Esophagus muscularis mucosa (tissue), 4 donors: ENCODE results near the gene KIF22. TPM values are rescaled to one million over a fixed set of nuclear protein-coding genes. Genes with fewer than 3 reads are reported as not detected.
"Not testable (repeated sequence)": the region's sequence is repeated elsewhere in the genome, so short reads cannot be mapped to it uniquely, and the experiment has no call there.

Experiments
- DNase-seq: peaks from one replicate; pipeline ENCODE4 v3.0.0-alpha.2; 2017; ENCODE audit errors: extremely low spot score
- H3K27ac ChIP-seq, 4 donors: fragments of 200-600 bp; sonication (generic); replicated peaks in 1 of 4; 1 replicate in 3 of 4; 2 replicates in 1 of 4; pipeline ENCODE4 v1.5.1; 2016 to 2019; ENCODE audit warnings: mild to moderate bottlenecking in 1 of 4
- H3K27me3 ChIP-seq, 4 donors: fragments of 200-600 bp; sonication (generic); one replicate each; pipeline versions ENCODE4 v1.5.1 to v1.6.0; 2016 to 2019
- H3K36me3 ChIP-seq, 4 donors: fragments of 200-600 bp; sonication (generic); one replicate each; pipeline ENCODE4 v1.5.1; 2016 to 2019
- H3K4me1 ChIP-seq, 4 donors: fragments of 200-600 bp; sonication (generic); one replicate each; pipeline ENCODE4 v1.5.1; 2016 to 2019
- H3K4me3 ChIP-seq, 4 donors: fragments of 200-600 bp; sonication (generic); 1 replicate in 2 of 4; 2 replicates in 2 of 4; pipeline ENCODE4 v1.5.1; 2016 to 2019; ENCODE audit warnings: mild to moderate bottlenecking in 4 of 4, moderate library complexity in 1 of 4
- H3K9me3 ChIP-seq, 4 donors: fragments of 200-600 bp; sonication (generic); 1 replicate in 3 of 4; 2 replicates in 1 of 4; pipeline ENCODE4 v1.5.1; 2016 to 2019
- EP300 ChIP-seq: sonication (generic); formaldehyde crosslinking; IDR thresholded peaks from one replicate; pipeline ENCODE4 v1.6.1; 2017; ENCODE audit warnings: antibody characterized with exemption
- POLR2A ChIP-seq: fragments of 450-650 bp; IDR thresholded peaks from one replicate; pipeline ENCODE4 v1.6.1; 2017; ENCODE audit warnings: antibody characterized with exemption, moderate library complexity, mild to moderate bottlenecking, low read depth
- POLR2AphosphoS5 ChIP-seq, 2 donors: sonication (generic); formaldehyde crosslinking; IDR thresholded peaks; one replicate each; pipeline ENCODE4 v1.6.1; 2017; ENCODE audit warnings: antibody characterized with exemption in 2 of 2
- WGBS: methylation state at CpG from one replicate; pipeline ENCODE4 v1.1.5; 2018; 5-methylcytosine and 5-hydroxymethylcytosine counted together
- intact Hi-C: fragments of 100-400 bp; cut with DNase I; formaldehyde crosslinking; loops from one replicate; pipeline ENCODE4 v1.15.1; 2023
- total RNA-seq, 4 donors: library from RNA; depleted of rRNA; stranded (reverse); fragments of >200 nt; gene quantifications; one replicate each; pipeline versions ENCODE4 v1.1.0 to v1.2.1, GENCODE V29; 2016
- TF ChIP-seq, protein P1 (sequence below), 3 experiments: fragments of 200-600 bp in 2 of 3; fragments of 450-650 bp in 1 of 3; sonication (generic) in 2 of 3; IDR thresholded peaks; one replicate each; pipeline ENCODE4 v1.5.1; 2017 to 2019; ENCODE audit warnings: antibody characterized with exemption in 3 of 3, mild to moderate bottlenecking in 2 of 3, moderate library complexity in 1 of 3

Gene KIF22
- total RNA-seq, 4 donors from 2014 or later = 10.8 to 12.3 (median 11.8) TPM

DNA sequence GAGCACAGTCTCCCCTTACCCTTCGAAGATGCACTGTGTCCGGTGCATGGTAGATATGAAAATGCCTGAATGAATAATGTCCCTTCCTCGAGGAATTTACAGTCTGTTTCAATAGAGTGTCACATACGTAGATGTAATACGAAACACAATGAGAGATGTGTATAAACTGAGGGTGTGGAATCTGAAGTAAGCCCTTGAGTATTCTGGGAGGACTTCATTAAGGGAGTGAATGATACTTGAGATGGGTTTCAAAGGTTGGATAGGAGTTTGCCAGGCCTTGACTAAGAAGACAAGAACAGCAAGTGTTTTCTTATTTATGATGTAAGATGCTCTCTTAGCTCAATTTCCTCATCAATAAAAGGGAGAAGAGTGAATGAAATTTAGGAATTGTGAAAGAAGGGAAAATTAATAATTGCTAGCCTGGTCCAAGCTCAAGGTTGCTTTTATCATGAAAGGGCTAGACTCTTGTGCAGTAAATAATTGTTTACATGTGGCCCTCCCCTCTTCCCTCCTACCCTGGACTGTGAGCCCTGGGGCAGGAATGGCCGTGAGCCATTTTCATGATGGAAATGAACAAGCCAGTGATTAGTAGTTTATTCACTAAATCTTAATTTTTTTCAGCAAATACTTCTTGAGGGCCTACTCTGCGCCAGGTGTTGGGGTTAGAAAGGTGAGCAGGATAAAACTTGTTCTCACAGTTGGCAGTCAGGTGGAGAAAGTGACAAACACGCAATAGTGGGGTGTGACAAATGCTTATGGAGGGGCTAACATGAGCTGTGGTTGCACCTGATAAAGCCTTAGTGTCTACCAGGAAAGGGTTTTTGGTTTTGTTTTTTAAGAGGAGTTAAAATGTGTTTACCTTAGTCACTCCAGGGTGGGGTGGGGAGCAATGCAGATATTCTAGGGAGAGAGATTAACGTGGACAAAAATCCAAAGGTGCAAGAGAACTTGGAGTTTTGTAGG lies 1.6 kb downstream of the KIF22 start:
- no peak for DNase-seq
- 71% methylated on average over 9 of the region's 9 CpGs for WGBS
- H3K9me3 ChIP-seq = no peaks in the 10 kb centered on the region
- peaks cover 16 to 28% (median 19%) of the 10 kb centered on the region in 4 donors for H3K4me1 ChIP-seq
- no peak overlapping the region for H3K27ac ChIP-seq
- TF ChIP-seq POLR2AphosphoS5 (IDR thresholded peaks at IDR 0.05) (no peak), EP300 (no peak), POLR2A (no peak)
- TF ChIP-seq, protein P1, sequence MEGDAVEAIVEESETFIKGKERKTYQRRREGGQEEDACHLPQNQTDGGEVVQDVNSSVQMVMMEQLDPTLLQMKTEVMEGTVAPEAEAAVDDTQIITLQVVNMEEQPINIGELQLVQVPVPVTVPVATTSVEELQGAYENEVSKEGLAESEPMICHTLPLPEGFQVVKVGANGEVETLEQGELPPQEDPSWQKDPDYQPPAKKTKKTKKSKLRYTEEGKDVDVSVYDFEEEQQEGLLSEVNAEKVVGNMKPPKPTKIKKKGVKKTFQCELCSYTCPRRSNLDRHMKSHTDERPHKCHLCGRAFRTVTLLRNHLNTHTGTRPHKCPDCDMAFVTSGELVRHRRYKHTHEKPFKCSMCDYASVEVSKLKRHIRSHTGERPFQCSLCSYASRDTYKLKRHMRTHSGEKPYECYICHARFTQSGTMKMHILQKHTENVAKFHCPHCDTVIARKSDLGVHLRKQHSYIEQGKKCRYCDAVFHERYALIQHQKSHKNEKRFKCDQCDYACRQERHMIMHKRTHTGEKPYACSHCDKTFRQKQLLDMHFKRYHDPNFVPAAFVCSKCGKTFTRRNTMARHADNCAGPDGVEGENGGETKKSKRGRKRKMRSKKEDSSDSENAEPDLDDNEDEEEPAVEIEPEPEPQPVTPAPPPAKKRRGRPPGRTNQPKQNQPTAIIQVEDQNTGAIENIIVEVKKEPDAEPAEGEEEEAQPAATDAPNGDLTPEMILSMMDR (IDR thresholded peaks at IDR 0.05) = no peak
- intact Hi-C loops = loop anchor here (10.0 kb wide), 1 partner anchor 203 kb away; the partner anchor contains the start of genes HIRIP3 and INO80E
- H3K27me3 ChIP-seq = no peaks in the 10 kb centered on the region
- H3K4me3 ChIP-seq = no peak overlapping the region
- peaks cover 0 to 6% (median 4%) of the 10 kb centered on the region in 4 donors for H3K36me3 ChIP-seq

DNA sequence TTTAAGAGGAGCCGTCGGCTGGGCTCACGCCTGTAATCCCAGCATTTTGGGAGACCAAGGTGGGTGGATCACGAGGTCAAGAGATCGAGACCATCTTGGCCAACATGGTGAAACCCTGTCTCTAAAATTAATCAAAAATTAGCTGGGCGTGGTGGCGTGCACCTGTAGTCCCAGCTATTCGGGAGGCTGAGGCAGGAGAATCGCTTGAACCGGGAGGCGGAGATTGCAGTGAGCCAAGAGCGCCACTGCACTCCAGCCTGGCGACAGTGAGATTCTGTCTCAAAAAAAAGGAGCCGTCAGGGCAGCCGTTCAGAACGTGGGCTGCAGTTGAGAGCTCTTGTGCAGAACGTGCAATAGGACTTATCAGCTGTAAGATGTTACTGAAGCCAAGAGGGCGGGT lies 2.6 kb downstream of the KIF22 start:
- 89% methylated on average over 13 of the region's 18 CpGs for WGBS

DNA sequence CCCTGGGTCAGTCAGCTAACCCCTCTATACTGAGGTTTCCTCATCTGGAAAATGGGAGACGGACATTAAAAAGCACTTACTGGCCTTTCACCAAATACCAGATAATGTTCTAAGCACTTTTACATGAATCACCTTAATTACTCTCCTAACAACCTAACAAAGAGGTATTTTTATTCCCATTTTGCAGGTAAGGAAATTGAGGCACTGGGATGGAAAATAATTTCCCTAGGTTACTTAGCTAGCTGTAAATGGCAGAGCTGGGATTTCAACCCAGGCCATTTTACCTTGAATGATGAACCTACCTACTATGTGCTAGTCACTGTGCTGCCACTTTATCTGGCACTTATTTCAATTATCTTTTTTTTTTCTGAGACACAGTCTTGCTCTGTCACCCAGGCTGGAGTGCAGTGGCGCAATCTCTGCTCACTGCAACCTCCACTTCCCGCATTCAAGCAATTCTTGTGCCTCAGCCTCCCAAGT lies 3.7 kb downstream of the KIF22 start:
- TF ChIP-seq, protein P1 (IDR thresholded peaks at IDR 0.05) = no peak
- TF ChIP-seq POLR2AphosphoS5 (IDR thresholded peaks at IDR 0.05) = no peak
- no peak for TF ChIP-seq POLR2A
- TF ChIP-seq EP300 = no peak
- H3K27ac ChIP-seq = no peak overlapping the region
- peaks cover 4 to 28% (median 22%) of the 10 kb centered on the region in 4 donors for H3K36me3 ChIP-seq
- no peaks in the 10 kb centered on the region for H3K27me3 ChIP-seq
- H3K9me3 ChIP-seq = no peaks in the 10 kb centered on the region
- intact Hi-C loops = loop anchor here (10.0 kb wide), 1 partner anchor 201 kb away; the partner anchor contains the start of genes HIRIP3 and INO80E
- DNase-seq = no peak
- WGBS = 96% methylated on average over 3 of the region's 3 CpGs
- H3K4me1 ChIP-seq = peaks cover 16 to 26% (median 19%) of the 10 kb centered on the region in 4 donors
- H3K4me3 ChIP-seq = no peak overlapping the region

More for the DNA sequence above, 2.6 kb downstream of the KIF22 start:
- H3K27ac ChIP-seq, DNase-seq, H3K27me3 ChIP-seq, H3K4me3 ChIP-seq, H3K9me3 ChIP-seq: not testable (repeated sequence)
- H3K4me1 ChIP-seq = peaks cover 16 to 28% (median 19%) of the 10 kb centered on the region in 4 donors
- intact Hi-C loops = loop anchor here (10.0 kb wide), 1 partner anchor 202 kb away; the partner anchor contains the start of genes HIRIP3 and INO80E
- peaks cover 0 to 16% (median 11%) of the 10 kb centered on the region in 4 donors for H3K36me3 ChIP-seq

DNA sequence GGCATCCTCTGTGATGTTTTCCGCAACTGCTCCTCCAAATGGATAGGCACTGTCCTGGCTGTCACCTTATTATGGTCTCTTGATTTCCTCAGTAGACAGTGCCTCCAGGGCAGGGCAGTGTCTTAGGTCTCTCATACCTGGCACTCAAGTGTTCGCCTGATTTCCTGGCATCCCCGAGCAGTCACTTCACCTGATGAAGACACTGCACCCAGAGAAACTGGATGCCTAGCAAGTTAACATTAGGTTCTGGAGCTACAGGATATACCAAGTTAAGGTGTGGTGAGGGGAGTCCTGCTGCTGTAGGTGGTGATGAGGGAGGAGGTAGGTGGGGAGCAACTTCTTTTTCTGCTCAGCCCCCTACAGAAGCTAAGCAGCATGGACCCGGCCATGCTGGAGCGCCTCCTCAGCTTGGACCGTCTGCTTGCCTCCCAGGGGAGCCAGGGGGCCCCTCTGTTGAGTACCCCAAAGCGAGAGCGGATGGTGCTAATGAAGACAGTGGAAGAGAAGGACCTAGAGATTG lies 11.9 kb downstream of the KIF22 start:
- Histone ChIP-seq H3K36me3 (peaks cover 10 to 39% (median 29%) of the 10 kb centered on the region in 4 donors), H3K27me3 (peaks cover 0 to 2% (median 0%) of the 10 kb centered on the region in 4 donors), H3K9me3 (no peaks in the 10 kb centered on the region), H3K4me1 (peaks cover 14 to 21% (median 18%) of the 10 kb centered on the region in 4 donors), H3K27ac (peak overlapping the region in 2 of 4 donors; percentile 20 to 96), H3K4me3 (no peak overlapping the region)
- TF ChIP-seq POLR2A (no peak), POLR2AphosphoS5 (IDR thresholded peaks at IDR 0.05) (no peak), EP300 (no peak)
- TF ChIP-seq, protein P1 (IDR thresholded peaks at IDR 0.05) = no peak
- intact Hi-C loops = no loop called here
- no peak for DNase-seq
- 96% methylated on average over 8 of the region's 8 CpGs for WGBS

DNA sequence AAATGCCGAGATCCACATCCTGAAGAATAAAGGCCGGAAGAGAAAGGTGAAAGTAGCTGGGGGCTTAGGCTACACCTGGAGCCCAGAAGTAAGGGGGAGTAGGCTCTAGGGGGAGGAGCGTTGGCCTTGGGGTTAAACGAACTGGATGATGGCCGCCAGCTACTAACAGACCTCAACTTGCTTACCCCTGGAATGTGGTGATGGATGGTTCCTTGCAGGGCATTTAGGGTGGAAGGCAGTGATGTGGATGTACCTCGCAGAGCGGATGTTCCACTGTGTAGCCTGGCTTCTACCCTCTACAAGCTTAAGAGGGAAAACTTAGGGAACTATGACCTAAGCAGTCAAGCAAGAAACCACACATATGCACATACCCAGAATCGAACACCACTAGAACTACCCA lies 13.5 kb downstream of the KIF22 start:
- peak overlapping the region; percentile 90 to 99 (median 98) for H3K27ac ChIP-seq
- peaks cover 29 to 37% (median 34%) of the 10 kb centered on the region in 4 donors for H3K4me1 ChIP-seq
- peaks cover 8 to 31% (median 26%) of the 10 kb centered on the region in 4 donors for H3K36me3 ChIP-seq
- H3K27me3 ChIP-seq = peaks cover 0 to 2% (median 0%) of the 10 kb centered on the region in 4 donors
- no peak for DNase-seq
- intact Hi-C loops = no loop called here
- H3K4me3 ChIP-seq = peak overlapping the region in 2 of 4 donors; percentile 77 to 78
- no peaks in the 10 kb centered on the region for H3K9me3 ChIP-seq
- TF ChIP-seq, protein P1 (IDR thresholded peaks at IDR 0.05) = no peak
- TF ChIP-seq POLR2A = no peak
- no peak for TF ChIP-seq EP300
- no peak for TF ChIP-seq POLR2AphosphoS5 (IDR thresholded peaks at IDR 0.05)
- WGBS = 74% methylated on average over 8 of the region's 8 CpGs
